B cell (primary cell): Measurements from ENCODE around the gene RERE.

ENCODE experiments used
- CTCF ChIP-seq: fragments of 200-600 bp; IDR thresholded peaks from one replicate; pipeline ENCODE4 v1.8.0; 2022; ENCODE audit warnings: antibody characterized with exemption, mild to moderate bottlenecking
- EZH2 ChIP-seq: IDR thresholded peaks from 2 replicates; pipeline ENCODE4 v1.6.1; 2012; ENCODE audit warnings: borderline replicate concordance, low read depth, mild to moderate bottlenecking, moderate library complexity, low read length; ENCODE audit not compliant: insufficient read depth, poor library complexity, severe bottlenecking

- no peak for TF ChIP-seq CTCF
- TF ChIP-seq EZH2: no peak
These were observed 234.4 kb downstream of the RERE start for GRCh38 chr1:8583031-8583430.
